ENCODE measurements around the gene PEX5L. TPM values are rescaled to one million over a fixed set of nuclear protein-coding genes. Genes with fewer than 3 reads are reported as not detected.

Gene PEX5L
- total and polyA plus RNA-seq, 10 of the 15 experiments (the other 5 are each of a cell fraction or from before 2014, with no cell fraction given): 0.11 to 17.0 (median 0.50) TPM

DNA sequence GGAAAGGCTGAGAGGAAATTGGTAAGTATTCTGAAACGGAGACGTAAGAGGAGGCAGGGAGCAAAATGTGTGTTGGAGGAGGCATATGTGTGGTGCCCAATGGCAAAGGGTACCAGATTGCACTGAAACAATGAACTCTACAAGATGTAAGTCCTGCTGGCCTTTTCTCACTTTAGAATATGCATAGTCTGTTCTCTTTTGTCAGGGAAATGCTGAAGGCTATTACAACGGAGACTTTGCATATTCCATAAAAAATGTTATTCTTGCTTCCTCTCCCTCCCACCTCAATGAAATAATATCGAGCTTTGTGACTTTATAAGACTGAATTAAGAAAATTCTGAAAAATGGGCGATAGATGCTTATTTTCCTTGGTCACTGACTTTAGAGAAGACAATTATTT lies 85.9 kb downstream of the PEX5L start:
- no peak overlapping the region for H3K4me2 ChIP-seq (ENCODE audit: control insufficient read depth, insufficient read depth)
- ChIA-PET RAD21 (ENCODE audit: unreplicated experiment) (interaction anchor here (0.9 to 1.3 kb wide), 3 partner anchors 15 to 18 kb away, joined by 3 read pairs; no protein-coding TSS in a partner anchor), SMC1A (ENCODE audit: uncharacterized antibody, unreplicated experiment) (interaction anchor here (1.2 to 4.4 kb wide), 5 partner anchors 12 to 23 kb away, joined by 4 to 18 read pairs (median 7); no protein-coding TSS in a partner anchor), POLR2A (no interaction called here), CTCF (interaction anchor here (1.6 to 3.3 kb wide), 2 partner anchors 9 to 21 kb away, joined by 3 to 27 read pairs; no protein-coding TSS in a partner anchor)
- peak; percentile 13 for FAIRE-seq
- peaks cover under 1% of the 10 kb centered on the region; the same call in 1 of the 2 replicates for H3K4me1 ChIP-seq (ENCODE audit: control insufficient read depth, insufficient read depth, low read length)
- BruUV-seq (replicated peaks): no TSS peak
- H4K20me1 ChIP-seq (ENCODE audit: control insufficient read depth, insufficient read depth): no peaks in the 10 kb centered on the region
- H3K36me3 ChIP-seq (ENCODE audit: control insufficient read depth in 2 of 2, insufficient read depth in 2 of 2, low read length in 1 of 2): no peaks in the 10 kb centered on the region
- H3K27me3 ChIP-seq (replicated peaks in 1 of 2; ENCODE audit: control insufficient read depth in 2 of 2, insufficient read depth in 2 of 2, low read length in 1 of 2): no peaks in the 10 kb centered on the region
- DNase-seq (ENCODE audit: low read depth, low spot score): no peak
- ATAC-seq: no peak
- TF ChIP-seq EED (IDR thresholded peaks at IDR 0.05; ENCODE audit: low read depth): no peak
- TF ChIP-seq RBBP5 (conservative IDR thresholded peaks at IDR 0.05): no peak
- no peak for TF ChIP-seq HDAC6 (IDR thresholded peaks at IDR 0.05; ENCODE audit: unreplicated experiment)
- no peak for TF ChIP-seq POLR2A (IDR thresholded peaks at IDR 0.05; ENCODE audit: low read depth, low read length)
- no peak for TF ChIP-seq HDAC2 (IDR thresholded peaks at IDR 0.05)
- no peak for TF ChIP-seq BACH1 (IDR thresholded peaks at IDR 0.05; ENCODE audit: borderline replicate concordance)
- TF ChIP-seq ATF7 (IDR thresholded peaks at IDR 0.05; ENCODE audit: low read depth): no peak
- TF ChIP-seq NFXL1 (IDR thresholded peaks at IDR 0.05; ENCODE audit: borderline replicate concordance): no peak
- TF ChIP-seq KLF5 (IDR thresholded peaks at IDR 0.05; ENCODE audit: partially characterized antibody): no peak
- no peak for TF ChIP-seq TARDBP (IDR thresholded peaks at IDR 0.05; ENCODE audit: borderline replicate concordance)
- TF ChIP-seq RFX5 (IDR thresholded peaks at IDR 0.05; ENCODE audit: low read depth, low read length): no peak
- no peak overlapping the region for H3K4me3 ChIP-seq
- H3K27ac ChIP-seq (ENCODE audit: control insufficient read depth, insufficient read depth): no peak overlapping the region
- intact Hi-C loops (cut with micrococcal nuclease; ENCODE audit: unreplicated experiment) (loop anchor here (10.0 kb wide), 1 partner anchor 314 kb away; no protein-coding TSS in a partner anchor), in situ Hi-C loops (cut with MboI) (loop anchor here (25.0 kb wide), 2 partner anchors 889 to 1439 kb away; partner anchors contain the start of gene ZMAT3)
- no peak overlapping the region for H2AFZ ChIP-seq (ENCODE audit: control insufficient read depth, low read depth, low read length)
- peaks cover 3% of the 10 kb centered on the region; the same call in 2 of the 3 replicates for H3K9me3 ChIP-seq (replicated peaks; ENCODE audit: control insufficient read depth, insufficient read depth, low read length)
- 72% methylated on average over 5 of the region's 5 CpGs for WGBS (ENCODE audit: insufficient coverage, insufficient replicate concordance, low lambda C conversion rate, missing lambda C conversion rate)
- no peaks in the 10 kb centered on the region for H3K79me2 ChIP-seq (ENCODE audit: control insufficient read depth, insufficient read depth, low read length)
- H3K9ac ChIP-seq (ENCODE audit: control insufficient read depth, insufficient read depth, low read length): no peak overlapping the region
